ENCODE data around the gene BAIAP2L2.
A peak's percentile ranks its signal among the peaks of the same experiment; 100 is the strongest.
"Not testable (repeated sequence)": the region's sequence is repeated elsewhere in the genome, so short reads cannot be mapped to it uniquely, and the experiment has no call there.

The BAIAP2L2 gene

GRCh38 chr22:38129021-38129420 is 18.5 kb upstream of the BAIAP2L2 start:
- no peak for DNase-seq (ENCODE audit: low spot score)

- no peak for DNase-seq (ENCODE audit: low spot score)
Measured at GRCh38 chr22:38127869-38128268, 17.4 kb upstream of the BAIAP2L2 start.

GRCh38 chr22:38126928-38127668 is 16.6 kb upstream of the BAIAP2L2 start:
- no peak for DNase-seq (ENCODE audit: low spot score)

GRCh38 chr22:38125751-38126201 is 15.3 kb upstream of the BAIAP2L2 start:
- DNase-seq (ENCODE audit: low spot score) = no peak

- DNase-seq (ENCODE audit: low spot score) = no peak
Measured at GRCh38 chr22:38125038-38125610, 14.6 kb upstream of the BAIAP2L2 start.

GRCh38 chr22:38124236-38124974 is 13.9 kb upstream of the BAIAP2L2 start:
- DNase-seq (ENCODE audit: low spot score) = no peak

- no peak for DNase-seq (ENCODE audit: low spot score)
Measured at GRCh38 chr22:38122616-38123015, 12.1 kb upstream of the BAIAP2L2 start.

- no peak for DNase-seq (ENCODE audit: low spot score)
Measured at GRCh38 chr22:38120359-38121110, 10.1 kb upstream of the BAIAP2L2 start.

GRCh38 chr22:38118747-38119146 is 8.3 kb upstream of the BAIAP2L2 start:
- not testable (repeated sequence) for DNase-seq (ENCODE audit: low spot score)

- no peak for DNase-seq (ENCODE audit: low spot score)
Measured at GRCh38 chr22:38118182-38118581, 7.7 kb upstream of the BAIAP2L2 start.

GRCh38 chr22:38117556-38117955 is 7.1 kb upstream of the BAIAP2L2 start:
- not testable (repeated sequence) for DNase-seq (ENCODE audit: low spot score)

- DNase-seq (ENCODE audit: low spot score) = no peak
Measured at GRCh38 chr22:38115423-38116205, 5.1 kb upstream of the BAIAP2L2 start.

- peak; percentile 76 for DNase-seq (ENCODE audit: low spot score)
Measured at GRCh38 chr22:38114484-38115398, 4.3 kb upstream of the BAIAP2L2 start.

- no peak for DNase-seq (ENCODE audit: low spot score)
Measured at GRCh38 chr22:38112381-38112780, 1.9 kb upstream of the BAIAP2L2 start.

- DNase-seq (ENCODE audit: low spot score) = no peak
Measured at GRCh38 chr22:38111925-38112355, 1.5 kb upstream of the BAIAP2L2 start.

GRCh38 chr22:38110863-38111852 is 674 bp upstream of the BAIAP2L2 start:
- no peak for DNase-seq (ENCODE audit: low spot score)

GRCh38 chr22:38109371-38110001 is 998 bp downstream of the BAIAP2L2 start:
- peak; percentile 12 for DNase-seq (ENCODE audit: low spot score)

- DNase-seq (ENCODE audit: low spot score) = no peak
Measured at GRCh38 chr22:38108561-38109319, 1.7 kb downstream of the BAIAP2L2 start.

Data from CD4-positive, alpha-beta T cell treated with Interleukin-2 at 100 ng/mL for 4 hours (primary cell).